HL-60 (cell line): ENCODE results near the gene IFI27.

Experiments
- DNase-seq, 2 experiments: peaks; one replicate each; pipeline ENCODE4 v3.0.0-alpha.2; 2010 to 2020; ENCODE audit warnings: low read depth in 1 of 2, low spot score in 1 of 2
- H3K27ac ChIP-seq: fragments of 250-450 bp; sonication (Bioruptor Pico); replicated peaks from 2 replicates; pipeline ENCODE4 v1.5.1; 2020; ENCODE audit warnings: mild to moderate bottlenecking, moderate library complexity
- H3K27me3 ChIP-seq: fragments of 250-450 bp; sonication (Bioruptor Pico); 2 replicates; pipeline ENCODE4 v1.5.1; 2021; ENCODE audit warnings: mild to moderate bottlenecking, moderate library complexity; ENCODE audit not compliant: insufficient read depth, poor library complexity, severe bottlenecking
- H3K4me3 ChIP-seq: replicated peaks from 2 replicates; pipeline ENCODE4 v1.5.1; 2011; ENCODE audit warnings: mild to moderate bottlenecking, control low read depth, low read length; ENCODE audit not compliant: insufficient read depth
- GABPA ChIP-seq: IDR thresholded peaks from 2 replicates; pipeline ENCODE4 v1.6.1; 2012; ENCODE audit warnings: low read depth
- POLR2AphosphoS5 ChIP-seq: IDR thresholded peaks from 2 replicates; pipeline ENCODE4 v1.6.1; 2012; ENCODE audit warnings: low read depth
- SPI1 ChIP-seq: IDR thresholded peaks from 2 replicates; pipeline ENCODE4 v1.6.1; 2012; ENCODE audit warnings: low read depth, mild to moderate bottlenecking, borderline replicate concordance
- TF ChIP-seq, protein P1 (sequence below): IDR thresholded peaks from one replicate; pipeline ENCODE4 v1.5.1; 2011; ENCODE audit warnings: low read length, control low read depth, inconsistent platforms; ENCODE audit not compliant: insufficient read depth
- TF ChIP-seq, protein P2 (sequence below): IDR thresholded peaks from 2 replicates; pipeline ENCODE4 v1.6.1; 2012; ENCODE audit warnings: low read depth; ENCODE audit not compliant: insufficient replicate concordance

The IFI27 gene

DNA sequence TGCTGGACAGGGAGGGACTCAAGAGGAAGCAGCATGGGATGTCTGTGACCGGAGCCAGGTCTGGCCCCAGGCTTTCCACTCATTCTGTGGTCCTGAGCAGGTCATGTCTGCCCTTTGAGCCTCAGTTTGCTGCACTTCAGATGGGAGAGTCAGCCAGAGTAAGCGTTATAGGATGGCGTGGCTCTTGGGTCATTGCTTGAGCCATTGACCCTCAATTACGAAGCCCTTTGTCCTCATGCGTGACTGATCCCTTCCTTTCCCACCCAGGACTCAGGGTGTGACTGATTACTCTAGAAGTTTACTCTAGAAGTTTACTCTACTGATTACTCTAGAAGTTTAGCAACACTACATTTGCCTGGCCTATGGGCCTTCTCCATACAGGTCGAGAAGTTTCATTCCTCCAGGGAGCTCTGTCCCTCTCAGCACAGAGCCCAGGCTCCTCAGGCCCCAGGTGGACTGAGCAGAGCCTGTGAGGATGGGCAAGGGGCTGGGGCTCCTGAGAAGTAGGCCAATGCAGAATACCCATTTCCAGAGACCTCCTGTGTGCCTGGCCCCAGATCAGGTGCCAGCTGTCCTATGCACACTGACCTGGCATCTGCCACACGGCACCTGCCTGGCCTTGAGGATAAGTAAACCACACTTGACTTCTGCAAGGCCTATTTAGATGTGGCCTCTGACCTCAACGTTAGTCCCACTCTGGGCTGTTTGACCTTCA, 7.6 kb upstream of the IFI27 start:
- Histone ChIP-seq H3K4me3 (no peak overlapping the region), H3K27me3 (no peaks in the 10 kb centered on the region), H3K27ac (no peak overlapping the region)
- no peak for DNase-seq
- no peak for TF ChIP-seq GABPA
- TF ChIP-seq, protein P1, sequence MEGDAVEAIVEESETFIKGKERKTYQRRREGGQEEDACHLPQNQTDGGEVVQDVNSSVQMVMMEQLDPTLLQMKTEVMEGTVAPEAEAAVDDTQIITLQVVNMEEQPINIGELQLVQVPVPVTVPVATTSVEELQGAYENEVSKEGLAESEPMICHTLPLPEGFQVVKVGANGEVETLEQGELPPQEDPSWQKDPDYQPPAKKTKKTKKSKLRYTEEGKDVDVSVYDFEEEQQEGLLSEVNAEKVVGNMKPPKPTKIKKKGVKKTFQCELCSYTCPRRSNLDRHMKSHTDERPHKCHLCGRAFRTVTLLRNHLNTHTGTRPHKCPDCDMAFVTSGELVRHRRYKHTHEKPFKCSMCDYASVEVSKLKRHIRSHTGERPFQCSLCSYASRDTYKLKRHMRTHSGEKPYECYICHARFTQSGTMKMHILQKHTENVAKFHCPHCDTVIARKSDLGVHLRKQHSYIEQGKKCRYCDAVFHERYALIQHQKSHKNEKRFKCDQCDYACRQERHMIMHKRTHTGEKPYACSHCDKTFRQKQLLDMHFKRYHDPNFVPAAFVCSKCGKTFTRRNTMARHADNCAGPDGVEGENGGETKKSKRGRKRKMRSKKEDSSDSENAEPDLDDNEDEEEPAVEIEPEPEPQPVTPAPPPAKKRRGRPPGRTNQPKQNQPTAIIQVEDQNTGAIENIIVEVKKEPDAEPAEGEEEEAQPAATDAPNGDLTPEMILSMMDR: no peak
- TF ChIP-seq, protein P2, sequence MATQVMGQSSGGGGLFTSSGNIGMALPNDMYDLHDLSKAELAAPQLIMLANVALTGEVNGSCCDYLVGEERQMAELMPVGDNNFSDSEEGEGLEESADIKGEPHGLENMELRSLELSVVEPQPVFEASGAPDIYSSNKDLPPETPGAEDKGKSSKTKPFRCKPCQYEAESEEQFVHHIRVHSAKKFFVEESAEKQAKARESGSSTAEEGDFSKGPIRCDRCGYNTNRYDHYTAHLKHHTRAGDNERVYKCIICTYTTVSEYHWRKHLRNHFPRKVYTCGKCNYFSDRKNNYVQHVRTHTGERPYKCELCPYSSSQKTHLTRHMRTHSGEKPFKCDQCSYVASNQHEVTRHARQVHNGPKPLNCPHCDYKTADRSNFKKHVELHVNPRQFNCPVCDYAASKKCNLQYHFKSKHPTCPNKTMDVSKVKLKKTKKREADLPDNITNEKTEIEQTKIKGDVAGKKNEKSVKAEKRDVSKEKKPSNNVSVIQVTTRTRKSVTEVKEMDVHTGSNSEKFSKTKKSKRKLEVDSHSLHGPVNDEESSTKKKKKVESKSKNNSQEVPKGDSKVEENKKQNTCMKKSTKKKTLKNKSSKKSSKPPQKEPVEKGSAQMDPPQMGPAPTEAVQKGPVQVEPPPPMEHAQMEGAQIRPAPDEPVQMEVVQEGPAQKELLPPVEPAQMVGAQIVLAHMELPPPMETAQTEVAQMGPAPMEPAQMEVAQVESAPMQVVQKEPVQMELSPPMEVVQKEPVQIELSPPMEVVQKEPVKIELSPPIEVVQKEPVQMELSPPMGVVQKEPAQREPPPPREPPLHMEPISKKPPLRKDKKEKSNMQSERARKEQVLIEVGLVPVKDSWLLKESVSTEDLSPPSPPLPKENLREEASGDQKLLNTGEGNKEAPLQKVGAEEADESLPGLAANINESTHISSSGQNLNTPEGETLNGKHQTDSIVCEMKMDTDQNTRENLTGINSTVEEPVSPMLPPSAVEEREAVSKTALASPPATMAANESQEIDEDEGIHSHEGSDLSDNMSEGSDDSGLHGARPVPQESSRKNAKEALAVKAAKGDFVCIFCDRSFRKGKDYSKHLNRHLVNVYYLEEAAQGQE: no peak
- no peak for TF ChIP-seq SPI1
- TF ChIP-seq POLR2AphosphoS5: no peak

GRCh38 chr14:94103554-94104150, 6.9 kb upstream of the IFI27 start:
- DNase-seq: no peak
- no peak overlapping the region for H3K27ac ChIP-seq
- TF ChIP-seq POLR2AphosphoS5 (no peak), SPI1 (no peak), GABPA (no peak)
- TF ChIP-seq, protein P1: no peak
- TF ChIP-seq, protein P2: no peak
- H3K4me3 ChIP-seq: no peak overlapping the region
- no peaks in the 10 kb centered on the region for H3K27me3 ChIP-seq

GRCh38 chr14:94104731-94105130, 5.8 kb upstream of the IFI27 start:
- TF ChIP-seq POLR2AphosphoS5: no peak
- no peak for TF ChIP-seq SPI1
- TF ChIP-seq, protein P2: no peak
- no peak for TF ChIP-seq GABPA
- TF ChIP-seq, protein P1: no peak
- no peak for DNase-seq
- H3K4me3 ChIP-seq: no peak overlapping the region
- H3K27ac ChIP-seq: no peak overlapping the region
- H3K27me3 ChIP-seq: no peaks in the 10 kb centered on the region
